Common myeloid progenitor, CD34-positive (primary cell): ENCODE measurements around the gene GDF10.
A peak's percentile ranks its signal among the peaks of the same experiment; 100 is the strongest.

Experiments used
- CTCF ChIA-PET: fragments of 350-600 bp; sonication (Branson Sonifier 250); formaldehyde crosslinking; loops from one replicate; lab custom pipeline; 2021; ENCODE audit warnings: antibody characterized with exemption; lab: Charles Lee
- POLR2A ChIA-PET: fragments of 350-600 bp; sonication (Branson Sonifier 250); formaldehyde crosslinking; loops from one replicate; lab custom pipeline; 2021; ENCODE audit warnings: antibody characterized with exemption; lab: Charles Lee
- DNase-seq, 3 donors: peaks; one replicate each; pipeline versions ENCODE4 v3.0.0 to v3.0.0-alpha.2; 2013
- H3K27ac ChIP-seq, 2 experiments: 1 replicate in 1 of 2; 2 replicates in 1 of 2; pipeline ENCODE4 v1.7.0; 2013; ENCODE audit warnings: inconsistent platforms in 2 of 2, low read length in 2 of 2, mild to moderate bottlenecking in 2 of 2, low read depth in 1 of 2, moderate library complexity in 1 of 2; ENCODE audit not compliant: severe bottlenecking in 2 of 2, insufficient read depth in 1 of 2, poor library complexity in 1 of 2
- H3K27me3 ChIP-seq, 5 experiments: replicated peaks in 2 of 5; 1 replicate in 3 of 5; 2 replicates in 2 of 5; pipeline versions ENCODE4 v1.6.1 to v1.7.0; 2013; ENCODE audit warnings: low read length in 4 of 5, mild to moderate bottlenecking in 2 of 5, moderate library complexity in 2 of 5, inconsistent platforms in 1 of 5; ENCODE audit not compliant: insufficient read depth in 5 of 5, control insufficient read depth in 4 of 5
- H3K36me3 ChIP-seq, 4 experiments: 1 replicate in 2 of 4; 2 replicates in 2 of 4; pipeline versions ENCODE4 v1.6.1 to v1.7.0; 2013; ENCODE audit warnings: low read length in 3 of 4, control low read depth in 1 of 4, mild to moderate bottlenecking in 1 of 4; ENCODE audit not compliant: control insufficient read depth in 4 of 4, insufficient read depth in 4 of 4
- H3K4me1 ChIP-seq, 4 experiments: 1 replicate in 3 of 4; 2 replicates in 1 of 4; pipeline versions ENCODE4 v1.6.1 to v1.7.1; 2013; ENCODE audit warnings: low read length in 3 of 4, mild to moderate bottlenecking in 3 of 4, control low read depth in 1 of 4, inconsistent platforms in 1 of 4, moderate library complexity in 1 of 4; ENCODE audit not compliant: control insufficient read depth in 4 of 4, insufficient read depth in 4 of 4; ENCODE audit errors: control extremely low read depth in 1 of 4
- H3K4me3 ChIP-seq, 7 experiments: 1 replicate in 4 of 7; 2 replicates in 3 of 7; pipeline versions ENCODE4 v1.5.1 to v1.7.0; 2013; ENCODE audit warnings: mild to moderate bottlenecking in 7 of 7, low read length in 6 of 7, moderate library complexity in 6 of 7, inconsistent platforms in 2 of 7, low read depth in 2 of 7, control low read depth in 1 of 7; ENCODE audit not compliant: insufficient read depth in 4 of 7, control insufficient read depth in 1 of 7; ENCODE audit errors: extremely low read depth in 1 of 7
- H3K9me3 ChIP-seq, 5 experiments: 1 replicate in 4 of 5; 2 replicates in 1 of 5; pipeline versions ENCODE4 v1.6.1 to v1.7.1; 2013; ENCODE audit warnings: low read length in 4 of 5, mild to moderate bottlenecking in 2 of 5, inconsistent platforms in 1 of 5, low read depth in 1 of 5, moderate library complexity in 1 of 5; ENCODE audit not compliant: control insufficient read depth in 4 of 5, insufficient read depth in 2 of 5; ENCODE audit errors: control extremely low read depth in 1 of 5
- WGBS: methylation state at CpG from one replicate; pipeline ENCODE4 v1.1.5; 2013; ENCODE audit not compliant: insufficient coverage; 5-methylcytosine and 5-hydroxymethylcytosine counted together

The GDF10 gene

GRCh38 chr10:47268696-47269095 lies 31.3 kb upstream of the GDF10 start:
- Histone ChIP-seq H3K9me3 (peaks cover 0 to 20% (median 5%) of the 10 kb centered on the region in 5 experiments), H3K36me3 (no peaks in the 10 kb centered on the region), H3K27me3 (no peaks in the 10 kb centered on the region), H3K27ac (no peak overlapping the region), H3K4me3 (no peak overlapping the region), H3K4me1 (peaks cover 0 to 14% (median 8%) of the 10 kb centered on the region in 4 experiments)
- no peak for DNase-seq
- 98% methylated on average over 9 of the region's 9 CpGs for WGBS
- ChIA-PET POLR2A (no interaction called here), CTCF (interaction anchor here (0.7 to 1.4 kb wide), 2 partner anchors 209 to 220 kb away, joined by 3 to 4 read pairs; no protein-coding TSS in a partner anchor)

- ChIA-PET CTCF (interaction anchor here (1.4 kb wide), 1 partner anchor 221 kb away, joined by 4 read pairs; no protein-coding TSS in a partner anchor), POLR2A (no interaction called here)
- Histone ChIP-seq H3K4me3 (no peak overlapping the region), H3K9me3 (peaks cover 0 to 20% (median 5%) of the 10 kb centered on the region in 5 experiments), H3K27ac (no peak overlapping the region), H3K27me3 (no peaks in the 10 kb centered on the region), H3K36me3 (no peaks in the 10 kb centered on the region), H3K4me1 (peaks cover 0 to 13% (median 8%) of the 10 kb centered on the region in 4 experiments)
- WGBS, result 56% methylated on average over 3 of the region's 5 CpGs
- DNase-seq, result no peak
These were observed 30.7 kb upstream of the GDF10 start for GRCh38 chr10:47269294-47269693.

GRCh38 chr10:47276071-47276470 lies 23.9 kb upstream of the GDF10 start:
- 95% methylated on average over 2 of the region's 2 CpGs for WGBS
- POLR2A ChIA-PET, result no interaction called here

GRCh38 chr10:47276576-47277351 lies 23.2 kb upstream of the GDF10 start:
- DNase-seq, result no peak
- Histone ChIP-seq H3K36me3 (no peaks in the 10 kb centered on the region), H3K4me1 (peaks cover 0 to 16% (median 13%) of the 10 kb centered on the region in 4 experiments), H3K9me3 (peaks cover 0 to 16% (median 3%) of the 10 kb centered on the region in 5 experiments), H3K27me3 (no peaks in the 10 kb centered on the region), H3K27ac (no peak overlapping the region), H3K4me3 (no peak overlapping the region)
- POLR2A ChIA-PET, result interaction anchor here (0.6 kb wide), 1 partner anchor 10 kb away, joined by 3 read pairs; no protein-coding TSS in a partner anchor
- CTCF ChIA-PET, result interaction anchor here (1.4 to 3.2 kb wide), 3 partner anchors 17 to 37 kb away, joined by 3 to 15 read pairs (median 3); no protein-coding TSS in a partner anchor
- 96% methylated on average over 8 of the region's 11 CpGs for WGBS

More at GRCh38 chr10:47276071-47276470, 23.9 kb upstream of the GDF10 start:
- Histone ChIP-seq H3K27ac (no peak overlapping the region), H3K9me3 (peaks cover 0 to 20% (median 3%) of the 10 kb centered on the region in 5 experiments), H3K36me3 (no peaks in the 10 kb centered on the region), H3K27me3 (no peaks in the 10 kb centered on the region), H3K4me3 (no peak overlapping the region), H3K4me1 (peaks cover 0 to 16% (median 13%) of the 10 kb centered on the region in 4 experiments)
- no peak for DNase-seq
- CTCF ChIA-PET, result interaction anchor here (1.1 to 3.2 kb wide), 4 partner anchors 17 to 38 kb away, joined by 3 to 15 read pairs (median 4); no protein-coding TSS in a partner anchor

GRCh38 chr10:47277352-47278151 lies 22.4 kb upstream of the GDF10 start:
- POLR2A ChIA-PET, result interaction anchor here (0.6 kb wide), 1 partner anchor 10 kb away, joined by 3 read pairs; no protein-coding TSS in a partner anchor
- CTCF ChIA-PET, result interaction anchor here (0.9 to 2.0 kb wide), 5 partner anchors 12 to 229 kb away, joined by 3 to 5 read pairs (median 3); no protein-coding TSS in a partner anchor
- Histone ChIP-seq H3K27ac (no peak overlapping the region), H3K4me1 (peaks cover 0 to 16% (median 13%) of the 10 kb centered on the region in 4 experiments), H3K36me3 (no peaks in the 10 kb centered on the region), H3K4me3 (no peak overlapping the region), H3K27me3 (no peaks in the 10 kb centered on the region), H3K9me3 (peaks cover 0 to 10% (median 3%) of the 10 kb centered on the region in 5 experiments)
- whole genome bisulfite sequencing, result 76% methylated on average over 5 of the region's 7 CpGs
- peak; percentile 44 to 92 (median 87) for DNase-seq

GRCh38 chr10:47278152-47278473 lies 21.9 kb upstream of the GDF10 start:
- Histone ChIP-seq H3K27ac (no peak overlapping the region), H3K4me3 (no peak overlapping the region), H3K36me3 (no peaks in the 10 kb centered on the region), H3K9me3 (peaks cover 0 to 5% (median 2%) of the 10 kb centered on the region in 5 experiments), H3K27me3 (no peaks in the 10 kb centered on the region), H3K4me1 (peaks cover 0 to 16% (median 13%) of the 10 kb centered on the region in 4 experiments)
- WGBS, result 97% methylated on average over 15 of the region's 15 CpGs
- ChIA-PET POLR2A (no interaction called here), CTCF (interaction anchor here (0.9 to 2.0 kb wide), 5 partner anchors 11 to 230 kb away, joined by 3 to 5 read pairs (median 3); no protein-coding TSS in a partner anchor)
- no peak for DNase-seq
